Right cardiac atrium (tissue), 5 donors: Measurements from ENCODE around the gene IGFALS. TPM values are rescaled to one million over a fixed set of nuclear protein-coding genes. Genes with fewer than 3 reads are reported as not detected.
A peak's percentile ranks its signal among the peaks of the same experiment; 100 is the strongest.

Experiments
- ATAC-seq, 2 donors: fragments of 200-7000 bp; cut with Tn5 transposase; one replicate each; pipeline versions ENCODE4 v1.8.0 to v1.9.1; 2020; ENCODE audit warnings: moderate library complexity in 2 of 2, mild to moderate bottlenecking in 1 of 2
- DNase-seq, 3 donors: peaks; one replicate each; pipeline ENCODE4 v3.0.0-alpha.2; 2020
- H3K27ac ChIP-seq: one replicate; pipeline ENCODE4 v1.5.1; 2013; ENCODE audit warnings: mild to moderate bottlenecking, low read length, control low read depth, moderate library complexity
- H3K27me3 ChIP-seq: one replicate; pipeline ENCODE4 v1.6.1; 2013; ENCODE audit not compliant: control insufficient read depth, insufficient read depth
- H3K4me1 ChIP-seq: one replicate; pipeline ENCODE4 v1.6.1; 2013; ENCODE audit warnings: low read length; ENCODE audit not compliant: control insufficient read depth, insufficient read depth
- H3K4me3 ChIP-seq: one replicate; pipeline ENCODE4 v1.5.1; 2013; ENCODE audit warnings: low read length, control low read depth
- H3K9me3 ChIP-seq: one replicate; pipeline ENCODE4 v1.6.1; 2013; ENCODE audit warnings: low read length; ENCODE audit not compliant: control insufficient read depth
- WGBS: extraction: QIAGEN DNeasy Blood & Tissue Kit; methylation state at CpG from one replicate; pipeline ENCODE4 v1.1.7; 2013; 5-methylcytosine and 5-hydroxymethylcytosine counted together
- intact Hi-C, 4 donors: fragments of 100-400 bp; cut with DNase I; formaldehyde crosslinking; loops; one replicate each; pipeline versions ENCODE4 v1.11.0 to v1.14.0; 2022 to 2023
- polyA plus RNA-seq: library from polyadenylated mRNA; stranded (reverse); fragments of 200-250 nt; gene quantifications from one replicate; pipeline ENCODE4 v1.2.3, GENCODE V29; 2013
- total RNA-seq, 4 donors: library from RNA; stranded (reverse); fragmentation: NEBNext Ultra II Directional; extraction: Animal tissue kit (Norgen Biotek cat#: 25700); gene quantifications; one replicate each; pipeline ENCODE4 v1.2.1, GENCODE V29; 2021
- donor health status: healthy with polysubstance abuse.
- donor health status: DM: no; HTN: yes; CAD: no.
- donor health status: DM: no; HTN: no; CAD: no.
- donor health status: DM: no; HTN: yes; CAD: no; lungs with severe emphysema.
- donor health status: DM: yes; HTN: yes; CAD: no.

IGFALS gene
- total and polyA plus RNA-seq, 5 donors = 0.05 TPM; not detected in 4

- 83% methylated on average over 41 of the region's 41 CpGs for WGBS
- Histone ChIP-seq H3K4me3 (no peak overlapping the region), H3K9me3 (no peaks in the 10 kb centered on the region), H3K27ac (no peak overlapping the region), H3K27me3 (no peaks in the 10 kb centered on the region), H3K4me1 (no peaks in the 10 kb centered on the region)
- ATAC-seq (no peak), DNase-seq (no peak)
- intact Hi-C loops = no loop called here
Measured at GRCh38 chr16:1768061-1768766, 25.3 kb downstream of the IGFALS start.

DNA sequence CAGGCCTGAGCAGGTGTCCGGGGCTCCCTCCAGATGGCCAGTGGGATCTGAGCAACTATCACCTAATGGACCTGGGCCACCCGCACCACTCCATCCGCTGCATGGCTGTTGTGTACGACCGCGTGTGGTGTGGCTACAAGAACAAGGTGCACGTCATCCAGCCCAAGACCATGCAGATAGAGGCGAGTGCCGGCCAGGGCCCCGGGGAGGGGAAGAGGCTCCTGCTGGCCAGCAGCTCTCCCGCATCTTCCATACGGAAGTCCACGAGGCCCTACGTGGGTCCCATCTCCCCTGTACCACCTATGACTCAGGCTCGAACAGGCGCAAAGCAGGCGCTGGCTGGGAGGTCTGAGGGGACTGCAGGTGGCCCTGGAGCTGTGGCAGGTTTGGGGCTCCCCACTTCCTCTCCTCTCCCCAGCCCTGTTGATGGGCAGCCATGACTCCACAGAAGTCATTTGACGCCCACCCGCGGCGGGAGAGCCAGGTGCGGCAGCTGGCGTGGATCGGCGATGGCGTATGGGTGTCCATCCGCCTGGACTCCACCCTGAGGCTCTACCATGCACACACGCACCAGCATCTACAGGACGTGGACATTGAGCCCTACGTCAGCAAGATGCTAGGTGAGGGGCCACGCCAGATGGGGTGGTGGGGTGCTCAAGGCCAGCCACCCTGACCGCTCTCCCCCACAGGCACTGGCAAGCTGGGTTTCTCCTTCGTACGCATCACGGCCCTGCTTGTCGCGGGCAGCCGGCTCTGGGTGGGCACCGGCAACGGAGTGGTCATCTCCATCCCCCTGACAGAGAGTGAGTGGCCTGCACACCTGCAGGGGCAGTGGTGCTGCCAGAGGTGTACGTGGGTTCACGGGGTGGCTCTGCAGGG, 26.1 kb downstream of the IGFALS start:
- no peaks in the 10 kb centered on the region for H3K9me3 ChIP-seq
- DNase-seq (no peak), ATAC-seq (no peak)
- no peak overlapping the region for H3K27ac ChIP-seq
- H3K4me1 ChIP-seq = no peaks in the 10 kb centered on the region
- no peaks in the 10 kb centered on the region for H3K27me3 ChIP-seq
- H3K4me3 ChIP-seq = no peak overlapping the region
- intact Hi-C loops = no loop called here
- 91% methylated on average over 42 of the region's 42 CpGs for WGBS

DNA sequence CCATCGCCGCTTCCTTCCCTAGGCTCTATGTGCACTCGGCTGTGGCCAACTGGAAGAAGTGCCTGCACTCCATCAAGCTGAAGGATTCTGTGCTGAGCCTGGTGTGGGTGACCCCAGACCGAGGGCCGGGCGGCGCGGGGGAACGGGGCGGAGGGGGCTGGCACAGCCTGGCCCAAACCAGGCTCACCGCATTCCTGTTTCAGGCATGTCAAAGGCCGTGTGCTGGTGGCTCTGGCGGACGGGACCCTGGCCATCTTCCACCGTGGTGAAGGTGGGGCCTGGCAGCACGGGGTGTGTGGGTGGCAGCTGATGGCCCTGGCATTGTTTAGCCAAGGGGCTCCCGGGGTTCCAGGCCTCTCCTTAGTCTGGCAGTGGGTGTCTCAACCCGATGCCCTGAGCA, 26.8 kb downstream of the IGFALS start:
- Histone ChIP-seq H3K4me3 (no peak overlapping the region), H3K9me3 (no peaks in the 10 kb centered on the region), H3K27me3 (no peaks in the 10 kb centered on the region), H3K27ac (no peak overlapping the region), H3K4me1 (no peaks in the 10 kb centered on the region)
- no peak for ATAC-seq
- 90% methylated on average over 18 of the region's 18 CpGs for WGBS
- intact Hi-C loops = no loop called here
- no peak for DNase-seq

- 90% methylated on average over 19 of the region's 19 CpGs for WGBS
- H3K27ac ChIP-seq = no peak overlapping the region
- no peaks in the 10 kb centered on the region for H3K4me1 ChIP-seq
- intact Hi-C loops = no loop called here
- no peak overlapping the region for H3K4me3 ChIP-seq
- DNase-seq = no peak
- no peaks in the 10 kb centered on the region for H3K9me3 ChIP-seq
- H3K27me3 ChIP-seq = no peaks in the 10 kb centered on the region
- no peak for ATAC-seq
Measured at GRCh38 chr16:1766231-1766630, 27.3 kb downstream of the IGFALS start.

- no peaks in the 10 kb centered on the region for H3K27me3 ChIP-seq
- H3K27ac ChIP-seq = no peak overlapping the region
- no peak for ATAC-seq
- intact Hi-C loops = no loop called here
- H3K9me3 ChIP-seq = no peaks in the 10 kb centered on the region
- DNase-seq = no peak
- H3K4me3 ChIP-seq = no peak overlapping the region
- no peaks in the 10 kb centered on the region for H3K4me1 ChIP-seq
- WGBS = 88% methylated on average over 22 of the region's 22 CpGs
Measured at GRCh38 chr16:1765826-1766225, 27.7 kb downstream of the IGFALS start.

DNA sequence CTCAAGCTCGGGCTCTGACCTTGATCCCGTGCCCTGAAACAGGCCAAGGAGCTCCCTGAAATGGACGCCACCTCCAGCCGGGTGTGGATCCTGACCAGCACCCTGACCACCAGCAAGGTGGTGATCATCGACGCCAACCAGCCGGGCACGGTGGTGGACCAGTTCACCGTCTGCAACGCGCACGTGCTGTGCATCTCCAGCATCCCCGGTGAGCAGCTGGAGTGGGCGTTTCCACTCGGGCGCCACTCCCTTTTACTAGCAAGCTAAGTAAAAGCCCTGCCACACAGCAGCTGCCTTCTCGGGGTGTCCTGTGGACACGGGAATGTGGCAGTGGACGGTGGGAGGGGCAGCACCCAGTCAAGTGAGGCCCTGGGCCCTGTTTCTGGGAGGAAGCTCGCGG, 28.5 kb downstream of the IGFALS start:
- Histone ChIP-seq H3K9me3 (no peaks in the 10 kb centered on the region), H3K4me1 (no peaks in the 10 kb centered on the region), H3K27me3 (no peaks in the 10 kb centered on the region), H3K4me3 (no peak overlapping the region), H3K27ac (no peak overlapping the region)
- DNase-seq (no peak), ATAC-seq (no peak)
- 93% methylated on average over 21 of the region's 21 CpGs for WGBS
- intact Hi-C loops = no loop called here

- Histone ChIP-seq H3K27me3 (no peaks in the 10 kb centered on the region), H3K9me3 (no peaks in the 10 kb centered on the region), H3K27ac (no peak overlapping the region), H3K4me1 (no peaks in the 10 kb centered on the region), H3K4me3 (no peak overlapping the region)
- intact Hi-C loops = no loop called here
- 74% methylated on average over 81 of the region's 81 CpGs for WGBS
- no peak for ATAC-seq
- DNase-seq = peak in 2 of 3 donors; percentile 18 to 70
Measured at GRCh38 chr16:1763521-1764511, 29.7 kb downstream of the IGFALS start.

DNA sequence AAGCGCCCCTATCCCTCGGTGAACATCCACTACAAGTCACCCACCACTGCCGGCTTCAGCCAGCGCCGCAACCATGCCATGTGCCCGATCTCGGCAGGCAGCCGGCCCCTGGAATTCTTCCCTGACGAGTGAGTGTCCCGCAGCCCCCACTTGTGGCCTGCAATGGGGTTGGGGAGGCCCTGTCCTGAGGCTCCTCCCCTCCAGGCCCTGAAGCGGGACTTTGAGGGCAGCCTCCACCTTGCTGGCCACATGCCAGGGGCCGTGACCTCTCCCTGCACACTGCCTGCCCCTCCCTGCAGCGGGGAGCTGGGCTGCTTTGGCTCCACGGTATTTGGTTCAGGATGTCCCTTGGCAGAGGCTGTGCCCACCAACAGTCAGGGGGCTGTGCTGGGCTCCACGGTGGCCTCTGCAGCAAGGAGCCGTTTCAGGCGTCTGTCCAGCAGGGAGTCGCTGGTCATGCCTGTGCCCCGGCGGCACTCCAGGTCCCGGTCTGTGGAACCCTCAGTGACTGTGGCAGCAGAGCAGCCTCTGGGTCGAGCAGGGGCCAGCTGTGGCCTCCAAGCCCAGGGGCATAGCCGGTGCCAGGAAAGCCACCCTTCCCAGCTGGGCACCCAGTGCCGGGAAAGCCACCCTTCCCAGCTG, 30.5 kb downstream of the IGFALS start:
- Histone ChIP-seq H3K27ac (no peak overlapping the region), H3K9me3 (no peaks in the 10 kb centered on the region), H3K4me3 (no peak overlapping the region), H3K4me1 (no peaks in the 10 kb centered on the region), H3K27me3 (no peaks in the 10 kb centered on the region)
- intact Hi-C loops = no loop called here
- DNase-seq (peak in 1 of 3 donors; percentile 23), ATAC-seq (no peak)
- 82% methylated on average over 24 of the region's 24 CpGs for WGBS

GRCh38 chr16:1762196-1762878, 31.2 kb downstream of the IGFALS start:
- DNase-seq (no peak), ATAC-seq (no peak)
- Histone ChIP-seq H3K27ac (no peak overlapping the region), H3K27me3 (no peaks in the 10 kb centered on the region), H3K4me1 (no peaks in the 10 kb centered on the region), H3K9me3 (no peaks in the 10 kb centered on the region), H3K4me3 (no peak overlapping the region)
- intact Hi-C loops = no loop called here
- WGBS = 87% methylated on average over 30 of the region's 30 CpGs

DNA sequence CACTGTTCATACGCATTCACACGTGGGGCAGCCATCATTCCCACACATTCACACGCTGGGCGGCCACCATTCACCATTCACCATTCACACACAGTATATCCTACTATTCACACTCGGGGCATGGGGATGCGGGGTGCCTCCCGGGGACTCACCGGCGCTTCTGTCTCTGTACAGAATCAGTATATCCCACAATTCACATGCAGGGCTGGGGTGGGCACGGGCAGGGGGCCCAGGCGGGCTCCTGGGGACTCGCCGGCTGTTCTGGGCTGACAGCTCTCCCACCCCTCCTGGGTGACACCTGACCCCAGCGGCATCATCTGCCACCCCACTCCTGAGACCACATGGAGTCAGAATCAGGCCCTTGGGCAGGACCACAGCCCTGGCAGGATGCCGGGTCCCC, 31.8 kb downstream of the IGFALS start:
- Histone ChIP-seq H3K4me3 (no peak overlapping the region), H3K27ac (no peak overlapping the region), H3K27me3 (no peaks in the 10 kb centered on the region), H3K4me1 (no peaks in the 10 kb centered on the region), H3K9me3 (no peaks in the 10 kb centered on the region)
- intact Hi-C loops = no loop called here
- DNase-seq (no peak), ATAC-seq (no peak)
- 93% methylated on average over 15 of the region's 15 CpGs for whole genome bisulfite sequencing
